GM19238 (cell line): Measurements from ENCODE around the gene IVNS1ABP.
"Not testable (repeated sequence)": the region's sequence is repeated elsewhere in the genome, so short reads cannot be mapped to it uniquely, and the experiment has no call there.

ENCODE experiments used
- DNase-seq: peaks from one replicate; pipeline ENCODE4 v3.0.0; 2011; ENCODE audit warnings: low spot score; ENCODE audit not compliant: insufficient read length

IVNS1ABP gene

DNA sequence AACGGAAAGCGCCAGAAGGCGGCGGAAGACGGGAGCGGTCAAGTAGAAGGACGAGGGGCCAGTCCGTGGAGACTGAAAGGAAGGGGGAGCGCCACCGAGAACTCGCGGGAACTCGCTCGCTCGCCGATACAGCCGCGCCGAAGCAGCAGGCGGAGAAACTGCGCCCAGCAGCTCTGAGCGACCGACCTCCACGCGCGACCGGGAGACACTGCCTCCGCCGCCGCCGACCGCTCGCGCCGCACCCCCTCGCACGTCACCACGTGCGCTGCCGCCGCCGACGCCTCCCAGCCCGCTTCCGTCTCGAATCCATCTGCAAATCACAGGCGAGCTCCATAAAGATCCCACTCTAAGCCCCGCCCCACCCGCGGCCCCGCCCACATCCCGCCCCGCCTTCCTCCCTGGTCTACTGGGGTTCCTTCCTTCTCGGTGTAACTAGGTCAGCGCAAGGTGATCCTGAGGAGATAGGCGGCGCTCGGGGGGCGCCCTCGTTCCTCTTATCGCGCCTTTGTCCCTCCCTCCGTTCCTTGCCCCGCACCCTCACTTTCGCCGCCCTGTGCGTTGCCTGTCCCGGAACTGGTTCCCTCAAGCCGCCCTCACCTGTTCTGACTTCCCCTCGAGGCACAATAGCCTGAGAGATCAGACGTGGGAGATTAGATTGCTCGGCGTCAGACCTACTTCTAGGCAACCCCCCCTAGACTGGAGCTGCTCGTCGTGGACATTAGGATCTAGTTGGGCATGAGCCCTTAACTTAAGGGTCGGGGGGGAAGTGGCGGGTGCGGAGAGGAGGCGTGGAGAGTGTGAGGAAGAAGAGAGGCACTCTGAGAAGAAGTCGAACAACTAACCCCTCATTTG lies at the start of gene IVNS1ABP:
Gene IVNS1ABP, minus strand, starts transcription at position 210 of the 852 bp plus-strand sequence. CDS start 7,750 bp downstream, outside the sequence.
- peak; percentile 84 for DNase-seq

DNA sequence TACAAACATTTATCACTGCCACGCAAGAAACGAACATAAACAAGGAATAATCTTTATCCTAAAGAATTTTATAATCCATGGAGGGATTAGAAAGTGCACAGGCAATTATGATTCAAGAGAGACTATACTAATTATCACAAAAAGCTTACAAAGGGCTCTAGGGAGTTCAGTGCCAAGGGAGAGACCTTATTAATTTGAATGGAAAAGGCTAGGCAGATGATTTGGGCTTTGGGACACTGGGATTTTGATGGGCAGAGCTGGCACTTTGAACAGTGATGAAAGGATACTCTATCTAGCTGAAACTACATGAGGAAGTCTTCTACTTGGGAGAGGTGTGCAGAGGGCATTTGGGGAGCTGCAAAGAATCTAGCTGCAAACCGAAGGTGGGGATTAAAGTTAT lies 48.9 kb upstream of the IVNS1ABP start:
- DNase-seq, result no peak

DNA sequence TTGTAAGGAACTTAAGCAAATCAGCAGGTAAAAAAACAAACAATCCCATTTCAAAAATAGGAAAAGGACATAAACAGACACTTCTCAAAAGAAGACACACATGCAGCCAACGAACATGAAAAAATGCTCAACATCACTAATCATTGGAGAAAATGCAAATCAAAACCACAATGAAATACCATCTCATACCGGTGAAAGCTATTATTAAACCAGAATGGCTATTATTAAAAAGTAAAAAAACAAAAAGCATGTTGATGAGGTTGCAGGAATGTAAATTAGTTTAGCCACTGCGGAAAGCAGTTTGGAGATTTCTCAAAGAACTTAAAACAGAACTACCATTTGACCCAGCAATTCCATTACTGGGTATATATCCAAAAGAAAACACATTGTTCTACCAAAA lies 47.5 kb upstream of the IVNS1ABP start:
- not testable (repeated sequence) for DNase-seq

DNA sequence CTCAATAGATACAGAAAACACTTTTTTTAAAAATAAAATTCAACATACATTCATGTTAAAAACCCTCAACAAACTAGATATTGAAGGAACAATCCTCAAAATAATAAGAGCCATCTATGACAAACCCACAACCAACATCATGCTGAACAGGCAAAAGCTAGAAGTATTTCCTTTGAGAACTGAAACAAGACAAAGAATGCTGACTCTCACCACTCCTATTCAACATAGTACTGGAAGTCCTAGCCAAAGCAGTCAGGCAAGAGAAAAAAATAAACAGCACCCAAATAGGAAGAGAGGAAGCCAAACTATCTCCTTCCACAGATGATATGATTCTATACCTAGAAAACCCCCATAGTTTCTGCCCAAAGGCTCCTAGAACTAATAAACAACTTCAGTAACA lies 46.2 kb upstream of the IVNS1ABP start:
- DNase-seq, result no peak

DNA sequence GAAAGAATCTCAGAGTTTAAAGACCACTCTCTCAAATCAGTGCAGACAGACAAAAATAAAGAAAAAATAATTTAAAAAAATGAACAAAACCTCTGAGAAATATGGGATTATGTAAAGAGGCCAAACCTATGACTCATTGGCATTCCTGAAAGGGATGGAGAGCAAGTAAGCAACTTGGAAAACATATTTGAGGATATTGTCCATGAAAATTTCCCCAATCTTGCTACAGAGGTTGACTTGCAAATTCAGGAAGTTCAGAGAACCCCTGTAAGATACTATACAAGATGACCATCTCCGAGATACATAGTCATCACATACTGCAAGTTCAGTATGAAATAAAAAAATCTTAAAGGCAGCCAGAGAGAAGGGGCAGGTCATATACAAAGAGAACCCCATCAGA lies 43.7 kb upstream of the IVNS1ABP start:
- no peak for DNase-seq

DNA sequence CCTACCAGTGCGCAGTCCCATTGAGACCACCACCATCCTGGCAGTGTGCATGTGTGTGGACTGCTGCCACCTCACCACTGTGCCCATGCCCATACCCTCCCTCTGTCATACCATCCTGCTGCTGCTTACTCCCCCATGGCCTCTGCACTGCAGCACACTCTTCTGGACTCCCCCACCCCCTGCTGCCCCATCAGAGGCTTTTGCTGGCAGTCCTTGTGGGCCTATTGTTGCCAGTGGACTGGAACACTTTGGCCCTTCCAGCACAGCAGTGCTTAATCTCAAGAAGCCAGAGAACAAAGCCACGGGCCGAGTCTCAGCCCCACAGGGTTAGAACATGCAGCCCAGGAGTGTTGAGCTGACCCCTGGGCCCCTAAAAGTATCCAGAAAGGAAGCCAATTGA lies 41.9 kb upstream of the IVNS1ABP start:
- DNase-seq, result no peak

DNA sequence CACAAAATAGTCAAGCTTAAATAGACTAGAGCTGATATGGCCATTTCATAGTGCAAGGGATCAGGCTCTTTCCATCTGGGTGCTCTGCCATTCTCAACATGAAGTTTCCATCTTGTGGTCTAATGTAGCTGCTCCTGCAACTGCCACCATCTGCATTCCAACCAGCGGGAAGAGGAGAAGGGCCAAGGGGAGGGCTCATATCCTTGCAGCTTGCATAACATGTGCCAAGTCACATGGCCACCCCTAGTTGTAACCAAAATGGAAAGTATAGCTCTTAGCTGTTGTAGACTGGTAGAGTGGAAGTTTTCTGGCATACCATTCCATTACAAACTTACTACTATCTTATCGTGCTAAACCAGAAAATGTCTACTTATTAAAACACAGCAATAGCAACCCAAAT lies 38.9 kb upstream of the IVNS1ABP start:
- no peak for DNase-seq

DNA sequence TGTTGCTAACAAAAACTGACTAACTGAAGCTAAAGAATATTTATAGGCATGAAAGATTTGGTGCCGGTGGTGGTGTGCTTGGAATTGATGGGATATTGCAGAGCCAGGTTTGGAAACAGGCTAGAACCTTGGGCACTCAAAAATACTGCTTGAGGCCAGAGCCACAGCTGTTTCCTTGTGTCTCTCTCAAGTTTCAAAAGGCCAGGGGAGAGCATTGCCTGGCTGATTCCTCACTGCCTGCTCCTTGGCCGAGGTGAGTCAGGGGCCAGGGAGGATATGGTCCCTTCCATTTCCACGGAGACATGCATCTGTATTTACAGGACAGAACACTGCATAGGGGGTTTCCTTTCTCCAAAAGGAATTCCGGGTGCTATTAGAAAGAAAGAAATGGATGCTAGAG lies 36.1 kb upstream of the IVNS1ABP start:
- DNase-seq, result no peak

DNA sequence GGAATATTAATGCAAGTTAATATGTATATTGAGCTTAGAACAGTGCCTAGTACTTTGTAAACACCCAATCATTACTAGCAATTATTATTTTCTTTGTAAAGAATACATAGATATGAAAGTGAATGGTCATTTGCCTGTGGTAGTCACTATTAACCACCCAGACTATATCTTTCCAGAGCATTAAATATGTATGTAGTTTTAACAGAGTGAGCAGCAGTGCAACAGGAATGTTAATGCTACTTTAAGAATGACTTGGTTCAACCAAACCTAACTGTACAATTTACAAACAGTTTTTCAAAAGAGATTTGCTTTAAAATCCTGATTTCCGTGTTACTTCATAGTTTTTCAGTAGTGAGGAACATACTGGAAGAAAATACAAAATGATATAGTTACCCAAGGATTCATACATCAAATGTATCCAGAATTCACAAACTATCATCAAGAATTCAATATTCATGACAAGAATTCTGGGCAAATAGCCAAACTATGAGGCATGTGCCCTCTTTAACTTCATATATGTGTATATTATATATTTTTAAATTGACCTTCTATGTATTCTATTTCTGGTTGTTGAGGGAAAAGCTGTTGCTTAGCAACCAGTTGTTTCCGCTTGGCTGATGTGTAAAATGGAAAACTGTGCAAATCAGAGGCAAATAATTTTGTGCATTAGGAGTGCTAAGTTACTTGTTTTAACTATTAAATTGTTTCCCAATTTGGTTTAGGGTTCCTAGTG lies 34.9 kb upstream of the IVNS1ABP start:
- DNase-seq, result no peak

DNA sequence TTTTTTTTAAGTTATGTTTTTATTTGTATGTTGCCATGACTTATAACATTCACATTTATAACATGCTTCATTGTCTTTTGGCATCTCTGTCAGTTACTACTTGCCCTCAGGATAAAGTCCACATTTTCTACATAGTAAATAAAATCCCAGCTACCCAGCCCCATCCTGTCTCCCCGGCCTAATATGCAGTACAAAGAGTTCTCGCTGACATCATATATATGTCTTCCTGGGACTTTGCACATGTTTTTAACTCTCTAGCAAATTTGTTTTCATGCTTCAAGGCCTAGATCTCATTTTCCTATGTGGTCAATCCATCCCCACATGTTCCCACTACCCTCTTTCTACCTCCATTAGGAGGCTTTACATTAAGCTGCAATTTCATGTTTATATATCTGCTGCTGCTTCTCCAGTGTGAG lies 33.0 kb upstream of the IVNS1ABP start:
- DNase-seq, result no peak

DNA sequence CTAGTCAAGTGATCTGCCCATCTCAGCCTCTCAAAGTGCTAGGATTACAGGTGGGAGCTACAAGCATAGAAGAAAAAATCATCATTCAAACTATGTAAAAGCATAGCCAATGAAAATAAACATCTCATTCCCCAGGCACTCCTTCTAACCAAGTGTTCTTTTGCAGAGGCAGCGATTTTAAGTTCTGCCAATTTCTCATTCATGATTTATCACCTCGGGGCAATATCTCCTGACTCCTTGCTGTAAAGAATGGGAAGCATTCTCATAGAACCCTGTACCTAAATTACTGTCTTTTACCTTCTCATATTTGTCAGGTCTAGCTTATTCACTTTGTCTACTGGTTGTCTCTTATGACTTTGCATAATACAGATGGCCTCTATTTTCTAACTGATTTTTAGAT lies 32.5 kb upstream of the IVNS1ABP start:
- no peak for DNase-seq

DNA sequence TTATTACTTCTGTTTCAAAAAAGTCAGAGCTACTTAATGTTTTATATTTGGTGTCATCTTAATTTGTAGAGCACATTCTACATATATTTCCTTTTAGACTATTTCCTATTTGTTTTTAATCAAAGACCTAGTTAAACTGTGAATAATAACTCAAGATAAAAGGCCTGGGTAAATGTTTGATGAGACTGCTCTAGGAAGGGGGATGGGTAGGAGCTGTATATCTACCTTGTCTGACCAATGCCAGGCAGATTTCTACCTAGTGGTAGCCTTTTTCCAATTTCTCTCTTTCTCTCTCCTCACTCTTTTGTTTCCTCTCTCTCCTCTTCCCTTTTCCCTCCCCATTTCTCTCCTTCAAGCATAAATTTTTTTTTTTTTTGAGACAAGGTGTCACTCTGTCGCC lies 31.9 kb upstream of the IVNS1ABP start:
- no peak for DNase-seq

DNA sequence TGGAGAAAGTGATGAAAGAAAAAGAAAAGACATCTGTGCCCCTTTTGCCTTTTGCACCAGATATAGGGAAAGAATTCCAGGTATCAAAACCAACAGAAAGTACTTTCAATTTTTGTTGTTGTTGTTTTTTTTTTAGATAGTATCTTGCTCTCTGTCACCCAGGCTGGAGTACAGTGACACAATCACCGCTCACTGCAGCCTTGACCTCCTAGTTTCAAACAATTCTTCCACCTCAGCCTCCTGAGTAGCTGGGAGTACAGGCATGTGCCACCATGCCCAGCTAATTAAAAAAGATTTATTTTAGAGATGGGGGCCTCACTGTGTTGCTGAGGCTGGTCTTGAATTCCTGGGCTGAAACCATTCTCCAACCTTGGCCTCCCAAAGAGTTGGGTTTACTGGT lies 31.3 kb upstream of the IVNS1ABP start:
- no peak for DNase-seq

DNA sequence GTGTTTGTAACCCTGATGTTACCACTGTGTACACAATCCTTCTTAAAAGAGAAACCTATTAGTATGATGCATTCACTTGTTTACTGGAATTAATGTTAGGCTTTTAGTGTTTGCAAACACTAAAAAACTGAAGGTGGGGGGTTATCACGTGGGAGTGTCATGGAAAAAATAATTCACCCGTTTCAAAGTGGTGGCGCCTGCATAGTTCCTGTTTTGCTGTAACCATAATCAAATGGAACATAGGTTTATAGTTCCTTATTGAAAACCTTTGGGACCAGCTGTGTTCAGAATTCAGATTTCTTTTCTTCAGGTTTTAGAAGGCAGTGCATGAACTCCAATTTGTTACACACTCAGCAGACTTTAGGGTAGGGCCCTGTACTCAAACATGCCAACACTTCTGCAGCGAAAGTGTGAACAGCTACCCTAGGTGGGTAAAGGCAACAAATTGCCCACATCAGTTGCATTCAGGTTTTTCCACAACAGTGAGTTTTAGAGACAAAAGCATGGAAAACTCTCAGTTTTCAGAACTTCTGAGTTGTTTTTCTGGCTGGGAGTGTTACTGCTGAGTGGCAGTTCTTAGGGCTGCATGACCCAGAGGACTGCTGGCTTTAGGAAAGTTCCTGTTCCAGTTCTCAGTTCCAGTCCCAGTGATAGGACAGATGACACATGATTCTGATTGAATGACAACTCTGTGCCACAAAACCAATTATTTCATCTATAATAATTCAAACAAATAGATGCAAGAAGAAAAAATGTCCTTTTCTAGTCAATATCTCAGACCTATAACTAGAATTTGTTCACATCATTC lies 29.1 kb upstream of the IVNS1ABP start:
- no peak for DNase-seq

DNA sequence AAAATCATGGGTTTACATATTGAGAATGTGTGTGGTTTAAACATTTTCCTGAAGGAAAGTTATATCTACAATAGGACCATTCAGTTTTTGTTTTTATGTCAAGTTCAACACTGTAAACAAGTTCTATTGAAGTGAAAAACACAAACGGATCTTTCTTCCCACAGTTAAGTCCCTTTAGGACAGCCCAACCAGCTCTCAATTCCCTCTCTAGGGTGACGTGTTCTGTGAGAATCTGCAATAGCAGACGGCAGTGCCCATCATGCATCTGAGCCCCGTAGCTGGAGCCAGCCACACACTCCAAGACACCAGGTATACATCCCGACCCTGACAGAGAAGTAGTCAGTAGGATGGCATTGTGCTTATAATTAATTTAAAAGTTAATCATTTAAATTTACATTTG lies 26.3 kb upstream of the IVNS1ABP start:
- DNase-seq, result no peak

DNA sequence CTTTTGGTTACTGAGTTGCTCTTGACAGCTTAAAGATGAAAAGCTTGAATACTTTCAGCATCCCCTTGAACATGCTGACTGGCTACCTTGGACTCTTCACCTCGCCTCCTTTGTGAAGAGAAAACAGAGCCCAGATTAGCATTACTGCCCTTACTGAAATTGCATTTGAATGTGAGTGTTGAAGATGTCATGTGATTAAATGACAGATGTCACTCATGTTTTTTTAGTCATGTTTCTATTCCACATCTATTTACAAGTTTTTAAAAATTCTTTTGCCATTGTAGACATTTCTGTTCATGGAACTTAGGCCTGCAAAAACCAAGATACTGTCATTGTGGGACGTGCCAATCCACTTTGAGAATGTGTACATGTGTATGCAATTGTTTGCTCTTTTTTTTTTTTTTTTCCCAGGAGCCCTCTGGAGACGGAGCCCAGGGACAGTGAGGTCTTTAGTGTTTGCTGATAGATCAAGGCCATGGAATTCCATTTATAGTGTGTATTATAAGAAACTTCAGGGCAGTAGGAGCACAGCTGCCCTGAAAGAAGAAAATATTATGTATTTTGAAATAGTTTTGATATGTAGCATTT lies 25.7 kb upstream of the IVNS1ABP start:
- no peak for DNase-seq

DNA sequence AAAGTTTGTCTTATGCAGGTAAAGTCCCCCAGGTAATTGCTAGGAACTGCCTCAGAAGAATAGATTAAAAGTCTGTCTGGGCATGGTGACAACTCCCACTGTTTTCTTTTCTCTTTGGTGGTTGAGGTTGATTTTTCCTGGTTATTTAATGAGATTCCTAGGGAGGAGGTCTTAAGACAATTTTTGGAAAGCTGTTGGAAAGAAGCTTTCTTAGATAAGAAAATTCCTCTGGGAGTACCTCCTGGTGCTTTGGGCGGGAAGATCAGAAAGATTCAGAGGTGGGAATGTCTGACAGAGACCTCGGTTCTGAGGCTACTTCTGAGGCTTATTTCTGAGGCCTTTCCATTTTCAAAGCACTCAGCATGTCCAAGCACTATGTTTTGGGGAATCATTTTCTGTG lies 25.0 kb upstream of the IVNS1ABP start:
- no peak for DNase-seq

DNA sequence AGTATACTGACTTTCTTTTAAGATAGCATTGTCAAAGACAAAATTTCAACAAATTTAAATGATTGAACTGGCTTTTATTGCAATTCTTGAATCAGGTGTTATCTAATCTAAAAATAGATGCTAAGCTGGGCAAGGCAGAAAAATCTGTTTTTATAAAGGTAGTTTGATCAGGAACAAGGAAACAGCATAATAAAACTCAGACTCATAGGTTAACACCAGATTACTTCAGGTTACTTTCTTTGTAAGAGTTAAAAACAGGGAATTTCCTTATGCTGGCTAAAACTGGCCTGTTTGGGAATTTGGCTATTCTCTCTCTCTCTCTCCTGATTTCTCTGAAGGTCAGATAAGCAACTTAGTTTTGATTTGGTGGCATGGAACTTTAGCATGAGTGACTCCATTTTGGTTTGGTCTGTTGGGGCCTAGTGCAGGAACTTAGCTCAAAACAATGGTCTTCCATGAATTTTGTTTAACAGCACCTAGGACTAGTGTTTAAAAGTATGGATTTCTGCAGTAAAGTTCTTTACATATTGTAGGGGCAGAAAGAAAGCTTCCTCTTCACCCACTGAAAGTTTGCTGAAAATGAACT lies 24.2 kb upstream of the IVNS1ABP start:
- no peak for DNase-seq

DNA sequence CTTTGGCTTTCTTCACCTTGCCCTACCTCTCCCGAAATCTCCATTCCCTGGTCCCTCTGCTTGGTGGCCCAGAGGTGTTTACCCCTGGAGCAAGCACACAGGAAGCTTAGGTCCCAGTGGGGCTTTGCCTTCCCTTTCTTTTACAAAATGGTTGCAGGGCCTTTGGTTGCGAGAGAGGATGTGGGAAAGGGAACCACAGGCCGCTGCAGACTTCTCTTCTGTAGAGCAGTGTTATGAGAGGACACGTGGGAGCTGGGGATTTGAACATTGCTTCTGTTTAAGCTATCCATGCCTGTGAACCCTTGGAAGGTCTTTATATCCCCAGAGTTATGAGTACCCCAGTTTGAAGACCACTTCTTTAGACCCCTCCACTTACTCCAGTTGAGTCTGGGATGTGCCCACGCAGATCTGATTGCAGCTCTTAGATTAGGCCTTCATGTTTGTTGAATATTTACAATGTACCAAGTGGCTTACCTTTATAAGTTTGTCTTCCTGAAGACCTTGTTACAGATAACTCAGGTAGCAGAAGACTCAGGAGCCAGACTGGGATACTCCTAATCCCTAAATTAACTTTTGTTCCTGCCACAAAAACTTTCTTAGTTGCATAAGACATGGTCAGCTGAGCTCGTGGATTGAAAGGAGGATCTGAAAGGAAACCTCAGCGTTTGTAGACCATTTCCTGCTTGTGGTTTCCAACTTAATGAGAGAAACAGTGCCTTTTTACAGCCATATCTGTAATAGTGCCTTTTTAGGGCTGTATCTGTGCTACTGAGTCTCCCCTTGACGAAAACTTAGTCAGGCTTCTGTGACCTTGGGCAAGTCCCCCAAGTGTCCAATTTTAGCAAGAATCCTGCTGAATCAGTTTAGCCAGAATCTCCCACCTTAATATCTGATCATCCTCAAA lies 21.9 kb upstream of the IVNS1ABP start:
- peak; percentile 30 for DNase-seq

DNA sequence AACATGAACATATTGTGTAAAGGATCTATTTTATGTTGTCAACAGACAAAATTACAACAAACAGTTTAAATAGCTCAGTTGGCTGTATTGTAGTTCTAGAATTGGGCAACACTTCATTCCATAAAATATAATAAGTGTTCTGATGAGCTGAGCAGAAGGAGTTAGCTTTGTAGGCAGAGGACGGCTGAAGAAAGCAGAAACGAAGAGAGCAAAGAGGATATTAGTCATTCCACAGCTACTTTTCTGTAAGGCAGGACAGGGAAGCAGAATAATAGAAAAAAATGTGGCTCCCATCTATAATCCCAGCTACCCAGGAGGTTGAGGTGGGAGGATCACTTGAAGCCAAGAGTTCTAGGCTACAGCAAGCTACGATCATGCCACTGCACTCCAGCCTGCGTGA lies 20.2 kb upstream of the IVNS1ABP start:
- DNase-seq, result no peak
